Measurements from ENCODE around the gene SKA3. TPM values are rescaled to one million over a fixed set of nuclear protein-coding genes. Genes with fewer than 3 reads are reported as not detected.

SKA3 gene
- total RNA-seq, 1 donor from 2014 or later, result 8.7 TPM

GRCh38 chr13:21116141-21116540, 60.2 kb downstream of the SKA3 start:
- no peak for DNase-seq (ENCODE audit: low spot score)

- DNase-seq (ENCODE audit: low spot score), result no peak
These were observed 61.1 kb downstream of the SKA3 start for GRCh38 chr13:21115231-21115630.

- no peak for DNase-seq (ENCODE audit: low spot score)
These were observed 64.8 kb downstream of the SKA3 start for GRCh38 chr13:21111546-21111945.

- DNase-seq (ENCODE audit: low spot score), result no peak
These were observed 67.2 kb downstream of the SKA3 start for GRCh38 chr13:21109168-21109567.

GRCh38 chr13:21106089-21106488, 70.3 kb downstream of the SKA3 start:
- DNase-seq (ENCODE audit: low spot score), result no peak

GRCh38 chr13:21104199-21105019, 71.9 kb downstream of the SKA3 start:
- no peak for DNase-seq (ENCODE audit: low spot score)

Other genes starting within 250 kb of the SKA3 start
- 24.6 TPM for gene LATS2, start 115.0 kb downstream of the SKA3 start, total RNA-seq (ENCODE audit: insufficient read depth, low replicate concordance)
- gene SAP18, start 36.4 kb downstream of the SKA3 start, total RNA-seq (ENCODE audit: insufficient read depth, low replicate concordance), result 75.6 TPM
- 23.8 TPM for gene MRPL57, start 106 bp upstream of the SKA3 start, total RNA-seq (ENCODE audit: insufficient read depth, low replicate concordance)